Epithelial cell of proximal tubule (primary cell): ENCODE data around the gene UNC13C. TPM values are rescaled to one million over a fixed set of nuclear protein-coding genes. Genes with fewer than 3 reads are reported as not detected.
A peak's percentile ranks its signal among the peaks of the same experiment; 100 is the strongest.

Experiments
- DNase-seq: peaks from one replicate; pipeline ENCODE4 v3.0.0-alpha.2; 2011; ENCODE audit warnings: low read depth
- H3K4me3 ChIP-seq: 2 replicates; pipeline ENCODE4 v1.5.1; 2011; ENCODE audit warnings: low read depth, mild to moderate bottlenecking, low read length
- total RNA-seq: library from RNA; depleted of rRNA; stranded (reverse); fragments of >200 nt; gene quantifications from 2 replicates; pipeline ENCODE4 v1.2.3, GENCODE V29; 2015
- TF ChIP-seq, protein P1 (sequence below): conservative IDR thresholded peaks from 2 replicates; pipeline ENCODE4 v1.5.1; 2012; ENCODE audit warnings: low read depth, mild to moderate bottlenecking, low read length

UNC13C gene
- total RNA-seq, 1 donor from 2014 or later, result 0.06 TPM

DNA sequence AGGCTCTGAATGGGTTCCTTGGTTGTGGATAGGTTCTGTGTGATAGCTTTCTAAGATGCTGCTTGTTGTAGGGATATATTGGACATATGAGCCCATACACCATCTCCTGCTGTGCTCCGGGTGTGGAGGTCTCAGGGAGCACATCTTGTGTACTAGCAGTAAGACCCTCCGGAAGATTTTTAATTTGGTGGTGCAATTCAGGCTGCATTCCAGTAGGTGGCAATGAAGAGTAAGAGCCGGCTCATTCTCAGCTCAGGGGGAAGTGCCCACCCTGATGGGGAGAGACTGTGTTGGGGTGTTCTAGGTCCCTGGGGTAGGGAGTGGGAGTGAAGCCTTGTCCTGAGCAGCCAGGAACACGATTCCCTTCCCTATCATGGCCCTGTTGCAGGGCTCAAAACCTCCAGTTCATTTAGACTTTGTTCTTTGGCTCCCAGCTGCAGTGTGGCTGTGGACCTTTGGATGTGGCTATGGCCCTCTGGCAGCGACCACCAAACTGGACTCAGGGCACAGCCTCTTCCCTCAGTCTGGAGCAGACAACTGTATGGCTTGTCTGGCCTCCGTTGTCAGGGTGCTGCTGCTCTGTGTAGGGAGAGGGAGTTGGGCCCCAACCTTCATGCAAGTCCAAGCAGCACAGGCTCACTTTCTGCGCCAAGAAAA lies 104.7 kb downstream of the UNC13C start:
- no peak overlapping the region for H3K4me3 ChIP-seq
- DNase-seq, result no peak
- TF ChIP-seq, protein P1, sequence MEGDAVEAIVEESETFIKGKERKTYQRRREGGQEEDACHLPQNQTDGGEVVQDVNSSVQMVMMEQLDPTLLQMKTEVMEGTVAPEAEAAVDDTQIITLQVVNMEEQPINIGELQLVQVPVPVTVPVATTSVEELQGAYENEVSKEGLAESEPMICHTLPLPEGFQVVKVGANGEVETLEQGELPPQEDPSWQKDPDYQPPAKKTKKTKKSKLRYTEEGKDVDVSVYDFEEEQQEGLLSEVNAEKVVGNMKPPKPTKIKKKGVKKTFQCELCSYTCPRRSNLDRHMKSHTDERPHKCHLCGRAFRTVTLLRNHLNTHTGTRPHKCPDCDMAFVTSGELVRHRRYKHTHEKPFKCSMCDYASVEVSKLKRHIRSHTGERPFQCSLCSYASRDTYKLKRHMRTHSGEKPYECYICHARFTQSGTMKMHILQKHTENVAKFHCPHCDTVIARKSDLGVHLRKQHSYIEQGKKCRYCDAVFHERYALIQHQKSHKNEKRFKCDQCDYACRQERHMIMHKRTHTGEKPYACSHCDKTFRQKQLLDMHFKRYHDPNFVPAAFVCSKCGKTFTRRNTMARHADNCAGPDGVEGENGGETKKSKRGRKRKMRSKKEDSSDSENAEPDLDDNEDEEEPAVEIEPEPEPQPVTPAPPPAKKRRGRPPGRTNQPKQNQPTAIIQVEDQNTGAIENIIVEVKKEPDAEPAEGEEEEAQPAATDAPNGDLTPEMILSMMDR, result peak; percentile 92

DNA sequence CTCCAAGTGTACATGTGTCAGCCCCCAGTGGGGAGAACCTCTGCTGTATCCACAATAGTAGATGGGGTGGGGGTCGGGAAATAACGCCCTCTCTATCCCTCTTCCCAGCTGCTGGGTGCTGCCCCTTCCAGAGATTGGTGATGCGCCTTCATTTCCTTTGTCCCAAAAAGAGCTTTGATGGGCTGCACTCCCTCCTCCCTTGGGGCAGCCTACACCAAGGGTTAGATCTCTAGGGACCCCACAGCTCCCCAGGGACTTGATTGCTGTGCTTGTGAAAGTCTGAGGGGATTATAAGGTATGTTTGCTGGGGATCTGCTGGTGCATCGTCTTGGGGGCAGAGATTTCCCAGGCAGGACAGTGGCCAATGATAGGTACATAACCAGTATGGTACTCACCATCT lies 105.3 kb downstream of the UNC13C start:
- no peak for DNase-seq
- TF ChIP-seq, protein P1, result no peak
- H3K4me3 ChIP-seq, result no peak overlapping the region

DNA sequence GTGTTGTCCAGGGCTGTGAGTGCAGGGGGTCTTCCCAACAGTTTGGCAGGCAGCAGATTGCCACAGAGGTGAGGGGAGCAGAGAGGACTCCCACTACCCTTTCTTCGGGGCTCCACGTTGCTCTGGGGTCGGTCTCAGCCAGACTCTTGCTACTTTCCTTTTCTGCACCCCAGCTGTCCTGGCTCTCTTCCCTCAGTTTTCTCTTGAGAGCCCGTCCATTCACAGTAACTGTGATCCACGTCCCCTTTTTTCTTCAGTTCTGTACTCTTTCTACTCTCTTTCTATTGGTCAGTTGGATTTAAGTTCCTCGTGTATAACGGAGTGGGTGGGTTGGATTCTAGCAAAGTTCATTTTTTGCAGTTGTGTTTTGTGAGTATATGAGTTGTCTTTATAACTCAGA lies 105.8 kb downstream of the UNC13C start:
- no peak for DNase-seq
- TF ChIP-seq, protein P1, result no peak
- H3K4me3 ChIP-seq, result no peak overlapping the region

DNA sequence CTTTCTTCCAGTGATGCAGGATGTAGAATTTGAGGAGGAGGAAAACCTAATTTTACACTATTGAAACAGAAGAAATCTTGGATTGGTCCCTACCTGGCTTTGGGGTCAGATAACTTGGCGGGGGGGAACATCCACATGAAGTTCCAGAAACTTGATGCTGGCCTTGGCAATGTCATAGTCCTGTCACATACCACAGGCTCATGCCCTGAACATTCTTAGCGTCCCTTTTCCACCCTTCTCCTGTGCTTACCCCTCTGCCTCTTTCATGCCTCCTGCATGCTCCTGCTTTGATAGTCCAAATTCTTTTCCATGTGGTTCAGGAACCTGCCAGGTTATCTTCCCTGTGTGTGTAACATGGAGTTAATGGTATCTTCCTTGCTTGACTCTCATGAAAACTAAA lies 110.6 kb downstream of the UNC13C start:
- no peak for DNase-seq
- TF ChIP-seq, protein P1, result no peak
- H3K4me3 ChIP-seq, result no peak overlapping the region

DNA sequence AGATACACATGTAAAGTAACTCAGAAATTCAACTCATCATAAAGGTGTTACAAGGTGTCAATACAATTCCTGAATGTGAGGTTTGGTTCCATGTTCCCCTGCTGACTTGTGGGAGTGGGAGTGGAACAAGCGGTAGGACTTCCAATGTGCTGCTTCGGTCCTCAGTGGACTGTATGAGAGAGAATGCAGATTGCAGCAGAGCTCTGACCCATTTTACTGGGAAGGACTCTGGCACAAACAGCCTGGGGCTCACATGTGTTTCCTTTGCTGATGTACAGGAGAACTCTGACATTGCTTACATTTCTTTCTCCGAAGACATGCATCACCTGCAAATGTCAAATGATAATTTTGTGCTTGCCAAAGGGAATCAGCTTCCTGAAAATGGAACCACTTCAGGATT lies 111.5 kb downstream of the UNC13C start:
- TF ChIP-seq, protein P1, result no peak
- DNase-seq, result no peak

DNA sequence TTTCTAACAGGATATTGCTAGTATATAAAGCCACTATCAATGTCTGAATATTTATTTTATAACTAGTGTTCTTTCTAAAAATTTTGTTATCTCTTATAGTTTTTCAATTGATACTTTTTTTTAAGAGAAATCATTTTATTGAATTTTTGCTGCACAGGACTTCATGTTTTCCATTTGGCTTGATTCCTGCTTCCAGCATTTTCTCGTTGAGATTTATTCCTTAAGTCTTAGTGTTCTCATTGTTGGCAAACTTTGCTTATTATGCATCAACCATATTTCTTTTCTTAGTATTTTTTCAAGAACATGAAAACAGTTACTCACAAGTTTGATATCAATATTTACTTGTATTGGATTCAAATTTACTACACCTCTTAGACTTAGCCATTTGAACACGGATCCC lies 113.4 kb downstream of the UNC13C start:
- H3K4me3 ChIP-seq, result no peak overlapping the region
- TF ChIP-seq, protein P1, result no peak
- no peak for DNase-seq

More for the DNA sequence above, 111.5 kb downstream of the UNC13C start:
- no peak overlapping the region for H3K4me3 ChIP-seq

DNA sequence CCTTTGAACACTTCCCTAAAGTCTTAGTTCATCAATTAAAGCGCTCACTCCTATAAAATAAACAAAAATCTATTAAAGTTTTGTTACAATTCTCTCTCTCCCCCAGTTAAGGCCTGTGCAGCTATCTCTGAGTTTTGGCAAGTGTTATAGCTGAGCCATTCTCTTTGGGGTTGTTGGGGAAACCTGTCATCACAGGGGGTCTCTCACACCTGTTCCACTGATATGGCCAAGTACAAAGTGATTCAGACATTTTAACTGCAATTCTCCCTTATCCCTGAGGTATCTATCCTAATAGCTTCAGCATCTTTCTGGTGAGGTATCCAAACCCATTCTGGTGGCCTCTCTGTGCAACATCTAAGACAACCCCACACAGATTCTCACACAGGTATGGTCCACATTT lies 116.4 kb downstream of the UNC13C start:
- no peak for DNase-seq
- no peak overlapping the region for H3K4me3 ChIP-seq
- TF ChIP-seq, protein P1, result no peak
